Vagina (tissue), 2 donors: ENCODE measurements around the gene CCDC188. TPM values are rescaled to one million over a fixed set of nuclear protein-coding genes. Genes with fewer than 3 reads are reported as not detected.

Source experiments
- DNase-seq, 2 donors: peaks; one replicate each; pipeline ENCODE4 v3.0.0-alpha.2; 2017; ENCODE audit errors: extremely low spot score in 2 of 2
- H3K27ac ChIP-seq: fragments of 200-600 bp; sonication (generic); one replicate; pipeline ENCODE4 v1.5.1; 2019
- H3K27me3 ChIP-seq: fragments of 200-600 bp; sonication (generic); one replicate; pipeline ENCODE4 v1.5.1; 2019
- H3K36me3 ChIP-seq, 2 donors: fragments of 200-600 bp; sonication (generic); one replicate each; pipeline ENCODE4 v1.5.1; 2017 to 2019
- H3K4me1 ChIP-seq: fragments of 200-600 bp; sonication (generic); one replicate; pipeline ENCODE4 v1.5.1; 2019
- H3K4me3 ChIP-seq, 2 donors: fragments of 200-600 bp; sonication (generic); 1 replicate in 1 of 2; 2 replicates in 1 of 2; pipeline ENCODE4 v1.5.1; 2016 to 2019
- H3K9me3 ChIP-seq: fragments of 200-600 bp; sonication (generic); one replicate; pipeline ENCODE4 v1.5.1; 2019
- CTCF ChIP-seq, 3 experiments: fragments of 450-650 bp in 2 of 3; fragments of 200-600 bp in 1 of 3; sonication (generic) in 1 of 3; IDR thresholded peaks; one replicate each; pipeline ENCODE4 v1.5.1; 2017 to 2019; ENCODE audit warnings: antibody characterized with exemption in 3 of 3, mild to moderate bottlenecking in 2 of 3, moderate library complexity in 2 of 3
- POLR2A ChIP-seq, 2 donors: fragments of 450-650 bp; IDR thresholded peaks; one replicate each; pipeline ENCODE4 v1.6.1; 2017; ENCODE audit warnings: antibody characterized with exemption in 2 of 2, mild to moderate bottlenecking in 2 of 2, moderate library complexity in 2 of 2
- POLR2AphosphoS5 ChIP-seq, 2 donors: sonication (generic); formaldehyde crosslinking; IDR thresholded peaks; one replicate each; pipeline ENCODE4 v1.9.0; 2017; ENCODE audit warnings: antibody characterized with exemption in 2 of 2, mild to moderate bottlenecking in 2 of 2, low read depth in 1 of 2; ENCODE audit not compliant: insufficient read depth in 1 of 2
- intact Hi-C: fragments of 100-400 bp; cut with DNase I; formaldehyde crosslinking; loops from one replicate; pipeline ENCODE4 v1.15.1; 2023
- total RNA-seq: library from RNA; depleted of rRNA; stranded (reverse); fragments of >200 nt; gene quantifications from one replicate; pipeline ENCODE4 v1.2.3, GENCODE V29; 2016

CCDC188 gene
- total RNA-seq, 1 donor from 2014 or later, result not detected

- intact Hi-C loops, result no loop called here
- no peak for DNase-seq
- peaks cover 0 to 62% of the 10 kb centered on the region in 2 donors for H3K36me3 ChIP-seq
- no peaks in the 10 kb centered on the region for H3K27me3 ChIP-seq
- H3K9me3 ChIP-seq, result no peaks in the 10 kb centered on the region
- TF ChIP-seq POLR2AphosphoS5 (IDR thresholded peaks at IDR 0.05; ENCODE audit: insufficient read depth in 1 of 2, low read depth in 1 of 2), result no peak
- no peak for TF ChIP-seq POLR2A (IDR thresholded peaks at IDR 0.05)
- TF ChIP-seq CTCF (IDR thresholded peaks at IDR 0.05), result no peak
- H3K27ac ChIP-seq, result no peak overlapping the region
- no peak overlapping the region for H3K4me3 ChIP-seq
- H3K4me1 ChIP-seq, result peaks cover 25% of the 10 kb centered on the region
These were observed 28.9 kb downstream of the CCDC188 start for GRCh38 chr22:20121856-20122415.

GRCh38 chr22:20118300-20119020 lies 32.4 kb downstream of the CCDC188 start:
- peak overlapping the region; percentile 73 to 86 for H3K4me3 ChIP-seq
- H3K9me3 ChIP-seq, result no peaks in the 10 kb centered on the region
- peaks cover 0 to 48% of the 10 kb centered on the region in 2 donors for H3K36me3 ChIP-seq
- no peaks in the 10 kb centered on the region for H3K27me3 ChIP-seq
- peaks cover 40% of the 10 kb centered on the region for H3K4me1 ChIP-seq
- DNase-seq, result no peak
- intact Hi-C loops, result loop anchor here (10.0 kb wide), 1 partner anchor 1956 kb away; no protein-coding TSS in a partner anchor
- peak overlapping the region; percentile 63 for H3K27ac ChIP-seq
- TF ChIP-seq POLR2AphosphoS5 (IDR thresholded peaks at IDR 0.05; ENCODE audit: insufficient read depth in 1 of 2, low read depth in 1 of 2) (no peak), POLR2A (IDR thresholded peaks at IDR 0.05) (no peak), CTCF (IDR thresholded peaks at IDR 0.05) (no peak)

- Histone ChIP-seq H3K27ac (peak overlapping the region; percentile 63), H3K36me3 (peaks cover 0 to 52% of the 10 kb centered on the region in 2 donors), H3K4me3 (peak overlapping the region; percentile 73 to 86), H3K9me3 (no peaks in the 10 kb centered on the region), H3K27me3 (no peaks in the 10 kb centered on the region), H3K4me1 (peaks cover 40% of the 10 kb centered on the region)
- TF ChIP-seq POLR2A (IDR thresholded peaks at IDR 0.05) (no peak), CTCF (IDR thresholded peaks at IDR 0.05) (no peak), POLR2AphosphoS5 (IDR thresholded peaks at IDR 0.05; ENCODE audit: insufficient read depth in 1 of 2, low read depth in 1 of 2) (no peak)
- DNase-seq, result no peak
- intact Hi-C loops, result loop anchor here (10.0 kb wide), 1 partner anchor 1957 kb away; no protein-coding TSS in a partner anchor
These were observed 33.1 kb downstream of the CCDC188 start for GRCh38 chr22:20117633-20118299.

GRCh38 chr22:20116951-20117632 lies 33.8 kb downstream of the CCDC188 start, which contains the start of gene TRMT2A:
TSS of gene TRMT2A (minus strand) at chr22:20117226. CDS start at chr22:20116906, 320 bp downstream.
- peak in 1 of 2 donors; percentile 96 for DNase-seq
- Histone ChIP-seq H3K4me3 (peak within 1 kb of the TSS; percentile 73 to 86), H3K9me3 (no peaks in the 10 kb centered on the region), H3K4me1 (peaks cover 40% of the 10 kb centered on the region), H3K27me3 (no peaks in the 10 kb centered on the region), H3K27ac (peak within 1 kb of the TSS; percentile 82), H3K36me3 (peaks cover 0 to 53% of the 10 kb centered on the region in 2 donors)
- TF ChIP-seq CTCF (IDR thresholded peaks at IDR 0.05) (peak in 1 of 3 experiments; percentile 4), POLR2A (IDR thresholded peaks at IDR 0.05) (no peak), POLR2AphosphoS5 (IDR thresholded peaks at IDR 0.05; ENCODE audit: insufficient read depth in 1 of 2, low read depth in 1 of 2) (peak; percentile 49 to 71)
- intact Hi-C loops, result loop anchor here (10.0 kb wide), 1 partner anchor 1958 kb away; no protein-coding TSS in a partner anchor
